Spleen (tissue), 11 donors: Measurements from ENCODE around the gene RIPOR1. TPM values are rescaled to one million over a fixed set of nuclear protein-coding genes. Genes with fewer than 3 reads are reported as not detected.
A peak's percentile ranks its signal among the peaks of the same experiment; 100 is the strongest.

ENCODE experiments used
- DNase-seq: peaks from one replicate; pipeline ENCODE4 v3.0.0-alpha.2; 2020
- H3K27ac ChIP-seq, 8 donors: fragments of 200-600 bp; sonication (generic) in 7 of 8; 1 replicate in 4 of 8; 2 replicates in 4 of 8; pipeline versions ENCODE4 v1.5.0 to v1.8.0; 2016 to 2021; ENCODE audit warnings: inconsistent platforms in 4 of 8, mild to moderate bottlenecking in 4 of 8, moderate library complexity in 1 of 8
- H3K27me3 ChIP-seq, 7 donors: fragments of 200-600 bp; sonication (generic) in 6 of 7; replicated peaks in 1 of 7; 1 replicate in 4 of 7; 2 replicates in 3 of 7; pipeline versions ENCODE4 v1.5.0 to v1.8.0; 2016 to 2021; ENCODE audit warnings: inconsistent platforms in 3 of 7, mild to moderate bottlenecking in 1 of 7
- H3K36me3 ChIP-seq, 6 donors: fragments of 200-600 bp; sonication (generic) in 5 of 6; 1 replicate in 4 of 6; 2 replicates in 2 of 6; pipeline versions ENCODE4 v1.5.0 to v1.8.0; 2016 to 2021; ENCODE audit warnings: inconsistent platforms in 2 of 6
- H3K4me1 ChIP-seq, 6 donors: fragments of 200-600 bp; sonication (generic) in 5 of 6; 1 replicate in 3 of 6; 2 replicates in 3 of 6; pipeline versions ENCODE4 v1.5.0 to v1.8.0; 2016 to 2021; ENCODE audit warnings: inconsistent platforms in 3 of 6
- H3K4me3 ChIP-seq, 8 donors: fragments of 200-600 bp; sonication (generic) in 7 of 8; 1 replicate in 4 of 8; 2 replicates in 4 of 8; pipeline versions ENCODE4 v1.5.0 to v1.8.0; 2016 to 2021; ENCODE audit warnings: inconsistent platforms in 4 of 8, mild to moderate bottlenecking in 4 of 8, moderate library complexity in 2 of 8
- H3K9me3 ChIP-seq, 8 donors: fragments of 200-600 bp; sonication (generic) in 7 of 8; 1 replicate in 4 of 8; 2 replicates in 4 of 8; pipeline versions ENCODE4 v1.5.0 to v1.8.0; 2016 to 2021; ENCODE audit warnings: inconsistent platforms in 4 of 8
- CTCF ChIP-seq, 11 experiments: fragments of 200-600 bp in 7 of 11; fragments of 450-650 bp in 4 of 11; sonication (generic) in 4 of 11; IDR thresholded peaks in 8 of 11; conservative IDR thresholded peaks in 3 of 11; 1 replicate in 7 of 11; 2 replicates in 4 of 11; pipeline versions ENCODE4 v1.4.0 to v1.8.0; 2016 to 2021; ENCODE audit warnings: antibody characterized with exemption in 11 of 11, inconsistent platforms in 4 of 11, mild to moderate bottlenecking in 1 of 11
- POLR2A ChIP-seq, 3 donors: fragments of 450-650 bp; IDR thresholded peaks; one replicate each; pipeline ENCODE4 v1.5.1; 2017; ENCODE audit warnings: antibody characterized with exemption in 3 of 3, mild to moderate bottlenecking in 1 of 3
- POLR2AphosphoS5 ChIP-seq, 3 donors: sonication (generic); formaldehyde crosslinking; IDR thresholded peaks; one replicate each; pipeline ENCODE4 v1.5.1; 2017; ENCODE audit warnings: antibody characterized with exemption in 3 of 3
- WGBS, 5 donors: extraction: QIAGEN DNeasy Blood & Tissue Kit in 3 of 5; methylation state at CpG; one replicate each; pipeline versions ENCODE4 v1.1.5 to v1.1.7; 2013 to 2018; 5-methylcytosine and 5-hydroxymethylcytosine counted together
- intact Hi-C: fragments of 100-400 bp; cut with DNase I; formaldehyde crosslinking; loops from one replicate; pipeline ENCODE4 v1.15.0; 2023; ENCODE audit warnings: low total_unique reads
- polyA plus RNA-seq, 3 donors: library from polyadenylated mRNA; stranded (reverse); fragments of 200-250 nt; gene quantifications; one replicate each; pipeline ENCODE4 v1.2.1, GENCODE V29; 2013
- total RNA-seq, 7 donors: library from RNA; depleted of rRNA in 3 of 7; stranded (reverse); fragments of >200 nt in 3 of 7; fragmentation: NEBNext Ultra II Directional in 4 of 7; extraction: Animal tissue kit (Norgen Biotek cat#: 25700) in 4 of 7; gene quantifications; one replicate each; pipeline versions ENCODE4 v1.1.0 to v1.2.1, GENCODE V29; 2016 to 2021
- donor health status: healthy with polysubstance abuse.
- donor health status: DM: no; HTN: no; CAD: no; lungs with moderate emphysema.
- donor health status: DM: no; HTN: no; CAD: no.
- donor health status: Bipolar disorder and iron deficiency.
- donor health status: healthy.
- donor health status: DM: no; HTN: no; CAD: no.
- donor health status: DM: yes; HTN: yes; CAD: no.

RIPOR1 gene
- total and polyA plus RNA-seq, 10 donors = 29.9 to 242 (median 133) TPM

GRCh38 chr16:67545665-67546024, 17.0 kb downstream of the RIPOR1 start:
- Histone ChIP-seq H3K4me1 (peaks cover 56 to 100% (median 89%) of the 10 kb centered on the region in 6 donors), H3K36me3 (peaks cover 0 to 94% (median 54%) of the 10 kb centered on the region in 6 donors), H3K9me3 (no peaks in the 10 kb centered on the region), H3K27ac (peak overlapping the region in 6 of 8 donors; percentile 47 to 96 (median 84)), H3K27me3 (no peaks in the 10 kb centered on the region), H3K4me3 (no peak overlapping the region)
- no peak for TF ChIP-seq CTCF (IDR thresholded peaks at IDR 0.05 in 8 of 11, conservative IDR thresholded peaks at IDR 0.05 in 3 of 11)
- TF ChIP-seq POLR2AphosphoS5 (IDR thresholded peaks at IDR 0.05) = peak in 1 of 3 donors; percentile 68
- TF ChIP-seq POLR2A (IDR thresholded peaks at IDR 0.05) = no peak
- no peak for DNase-seq
- intact Hi-C loops = loop anchor here (5.0 kb wide), 1 partner anchor 97 kb away; no protein-coding TSS in a partner anchor
- 83 to 90% (median 87%) methylated on average over 12 to 14 of the region's 14 CpGs for WGBS, 5 donors

GRCh38 chr16:67546091-67546501, 17.5 kb downstream of the RIPOR1 start:
- Histone ChIP-seq H3K9me3 (no peaks in the 10 kb centered on the region), H3K27ac (peak overlapping the region in 6 of 8 donors; percentile 48 to 96 (median 84)), H3K36me3 (peaks cover 0 to 92% (median 49%) of the 10 kb centered on the region in 6 donors), H3K4me1 (peaks cover 53 to 100% (median 84%) of the 10 kb centered on the region in 6 donors), H3K4me3 (no peak overlapping the region), H3K27me3 (no peaks in the 10 kb centered on the region)
- no peak for TF ChIP-seq POLR2A (IDR thresholded peaks at IDR 0.05)
- TF ChIP-seq POLR2AphosphoS5 (IDR thresholded peaks at IDR 0.05) = no peak
- no peak for TF ChIP-seq CTCF (IDR thresholded peaks at IDR 0.05 in 8 of 11, conservative IDR thresholded peaks at IDR 0.05 in 3 of 11)
- intact Hi-C loops = loop anchor here (5.0 kb wide), 1 partner anchor 96 kb away; no protein-coding TSS in a partner anchor
- WGBS, 5 donors = 71 to 84% (median 80%) methylated on average over 6 to 7 of the region's 7 CpGs
- DNase-seq = peak; percentile 74

- DNase-seq = peak; percentile 93
- intact Hi-C loops = loop anchor here (5.0 kb wide), 1 partner anchor 95 kb away; no protein-coding TSS in a partner anchor
- no peaks in the 10 kb centered on the region for H3K27me3 ChIP-seq
- peaks cover 49 to 100% (median 81%) of the 10 kb centered on the region in 6 donors for H3K4me1 ChIP-seq
- no peaks in the 10 kb centered on the region for H3K9me3 ChIP-seq
- peak; percentile 68 to 84 (median 78) for TF ChIP-seq POLR2AphosphoS5 (IDR thresholded peaks at IDR 0.05)
- TF ChIP-seq POLR2A (IDR thresholded peaks at IDR 0.05) = no peak
- peak; percentile 85 to 97 (median 96) for TF ChIP-seq CTCF (IDR thresholded peaks at IDR 0.05 in 8 of 11, conservative IDR thresholded peaks at IDR 0.05 in 3 of 11)
- peak overlapping the region in 3 of 8 donors; percentile 15 to 50 (median 26) for H3K4me3 ChIP-seq
- H3K36me3 ChIP-seq = peaks cover 0 to 89% (median 41%) of the 10 kb centered on the region in 6 donors
- peak overlapping the region; percentile 48 to 96 (median 81) for H3K27ac ChIP-seq
- WGBS, 5 donors = 5 to 18% (median 13%) methylated on average over 6 to 7 of the region's 7 CpGs
These were observed 18.3 kb downstream of the RIPOR1 start for GRCh38 chr16:67546761-67547422.
